GM20431 (cell line): ENCODE data around the gene APMAP.

Experiments
- in situ Hi-C: fragments of 300-500 bp; cut with MseI, MboI; formaldehyde crosslinking; loops from one replicate; pipeline ENCODE4 v1.15.0; 2020; ENCODE audit warnings: low sequenced_read_pairs; ENCODE audit not compliant: unreplicated experiment

The APMAP gene

DNA sequence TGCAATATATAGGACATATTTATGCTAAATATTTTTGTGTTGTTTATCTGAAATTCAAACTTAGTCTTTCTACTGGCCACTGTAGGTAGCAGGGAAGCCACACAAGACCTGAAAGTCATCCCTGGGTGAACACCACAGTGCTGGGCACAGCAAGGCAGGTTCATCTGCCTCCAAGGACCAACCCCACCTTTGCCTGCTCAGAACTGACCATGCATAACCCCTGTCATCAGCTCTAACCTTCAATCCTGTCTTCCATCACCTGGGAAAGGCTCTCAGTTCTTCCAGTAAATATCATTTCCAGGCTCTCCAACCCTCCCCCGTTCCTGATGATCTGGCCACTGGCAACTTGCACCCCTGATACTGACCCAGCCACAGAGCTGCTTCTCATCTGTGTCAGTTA lies 76.1 kb downstream of the APMAP start:
- in situ Hi-C loops, result loop anchor here (10.0 to 25.0 kb wide), 2 partner anchors 132 to 754 kb away; no protein-coding TSS in a partner anchor

- in situ Hi-C loops, result loop anchor here (10.0 to 25.0 kb wide), 2 partner anchors 131 to 754 kb away; no protein-coding TSS in a partner anchor
Observed at GRCh38 chr20:24915892-24916291, 76.7 kb downstream of the APMAP start.

DNA sequence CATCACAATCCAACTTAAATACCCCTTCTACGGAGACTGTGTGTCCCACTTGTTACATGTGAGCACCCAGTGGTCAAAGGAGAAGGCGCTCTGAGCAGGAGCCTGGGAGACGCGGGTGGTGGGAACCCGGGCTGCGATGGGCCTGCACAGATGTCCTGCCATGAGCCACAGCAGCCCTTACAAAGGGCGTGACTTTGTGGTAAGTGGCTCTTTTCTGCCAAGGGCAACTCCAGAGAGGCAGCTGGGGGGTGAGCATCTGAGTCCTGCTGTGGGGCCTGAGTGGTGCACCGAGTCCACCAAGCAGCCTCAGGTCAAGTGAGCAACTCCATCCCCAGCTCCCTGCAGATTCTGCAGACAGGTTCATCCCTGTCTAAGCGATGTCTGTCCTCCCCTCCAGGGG lies 77.1 kb downstream of the APMAP start:
- in situ Hi-C loops, result loop anchor here (10.0 to 25.0 kb wide), 2 partner anchors 131 to 753 kb away; no protein-coding TSS in a partner anchor

DNA sequence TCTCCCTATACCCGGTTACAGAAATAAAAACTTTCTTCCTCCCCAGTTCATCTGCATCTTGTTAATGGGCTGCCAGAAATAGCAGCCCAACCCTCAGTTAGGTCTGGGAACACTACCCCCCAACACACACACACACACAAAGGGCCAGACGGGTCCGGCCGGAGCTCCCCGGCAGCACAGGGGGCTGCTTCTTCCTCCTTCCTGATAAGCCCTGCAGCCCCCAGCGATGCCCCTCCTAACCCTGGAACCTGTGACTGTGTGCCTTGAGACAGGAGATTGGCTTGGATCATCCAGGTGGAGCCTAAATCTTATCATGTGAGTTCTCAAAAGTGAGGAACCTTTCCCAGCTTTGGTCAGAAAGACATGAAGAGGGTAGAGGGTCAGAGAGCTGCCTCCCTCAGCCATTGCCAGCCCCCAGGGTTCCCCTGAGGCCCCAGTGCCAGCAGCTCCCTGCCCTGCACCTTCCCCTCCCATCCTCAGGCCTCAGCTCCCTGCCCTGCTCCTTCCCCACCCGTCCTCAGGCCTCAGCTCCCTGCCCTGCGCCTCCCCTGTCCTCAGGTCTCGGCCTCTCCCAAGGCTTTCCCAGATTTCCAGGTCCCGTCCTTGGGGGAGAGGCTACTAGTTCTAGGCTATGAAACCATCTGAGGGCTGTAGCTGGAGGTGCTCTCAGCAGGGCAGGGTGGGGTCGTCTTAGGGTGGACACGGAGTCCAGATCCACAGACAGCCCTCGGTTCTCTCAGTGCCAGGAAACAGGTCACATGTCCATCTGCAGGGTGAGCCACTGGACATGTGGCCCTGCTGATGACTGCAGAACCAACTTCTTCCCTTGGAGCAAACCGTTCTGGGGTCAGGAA lies 77.9 kb downstream of the APMAP start:
- in situ Hi-C loops, result loop anchor here (10.0 to 25.0 kb wide), 2 partner anchors 130 to 752 kb away; no protein-coding TSS in a partner anchor

DNA sequence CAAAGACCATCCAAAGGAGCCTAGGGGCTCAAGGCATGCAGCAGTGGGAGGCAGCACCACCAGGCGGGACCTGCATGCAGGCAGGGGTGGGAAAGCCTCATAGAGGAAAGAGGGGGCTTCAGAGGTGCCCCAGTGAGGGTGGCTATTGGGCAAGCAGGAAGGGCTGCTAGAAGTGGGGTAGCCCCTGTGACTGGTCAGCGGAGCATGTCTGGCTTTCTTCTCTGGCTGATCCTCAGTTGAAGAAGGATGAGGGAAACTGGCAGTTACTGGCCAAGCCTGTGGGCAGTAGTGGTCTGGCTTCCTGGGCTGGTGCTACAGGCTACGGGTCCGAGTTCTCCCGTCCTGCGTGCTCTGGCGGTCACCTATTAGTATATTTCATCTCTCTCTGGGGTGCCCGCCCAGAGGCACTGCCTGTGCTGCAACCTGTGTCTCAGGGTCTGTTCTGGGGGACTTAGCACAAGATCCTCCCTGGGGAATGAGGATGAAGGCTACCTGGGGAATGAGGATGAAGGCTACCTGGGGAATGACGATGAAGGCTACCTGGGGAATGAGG lies 79.4 kb downstream of the APMAP start:
- in situ Hi-C loops, result loop anchor here (10.0 to 25.0 kb wide), 2 partner anchors 128 to 751 kb away; no protein-coding TSS in a partner anchor
